Prostate gland (tissue), 2 donors: ENCODE measurements around the gene GSC.

Experiments used
- CTCF ChIP-seq, 4 experiments: fragments of 200-600 bp in 2 of 4; fragments of 450-650 bp in 2 of 4; sonication (generic) in 2 of 4; IDR thresholded peaks; 1 replicate in 3 of 4; 2 replicates in 1 of 4; pipeline ENCODE4 v1.5.1; 2016 to 2019; ENCODE audit warnings: antibody characterized with exemption in 4 of 4, mild to moderate bottlenecking in 2 of 4, moderate library complexity in 2 of 4
- POLR2A ChIP-seq: fragments of 450-650 bp; IDR thresholded peaks from one replicate; pipeline ENCODE4 v1.6.1; 2016; ENCODE audit warnings: antibody characterized with exemption, mild to moderate bottlenecking
- POLR2AphosphoS5 ChIP-seq: sonication (generic); formaldehyde crosslinking; IDR thresholded peaks from one replicate; pipeline ENCODE4 v1.6.1; 2017; ENCODE audit warnings: antibody characterized with exemption

- TF ChIP-seq CTCF (IDR thresholded peaks at IDR 0.05), result no peak
- TF ChIP-seq POLR2A, result no peak
- no peak for TF ChIP-seq POLR2AphosphoS5
These were observed 31.8 kb downstream of the GSC start for GRCh38 chr14:94738097-94738496.
